Measurements from ENCODE around the gene MOSPD2.

MOSPD2 gene

DNA sequence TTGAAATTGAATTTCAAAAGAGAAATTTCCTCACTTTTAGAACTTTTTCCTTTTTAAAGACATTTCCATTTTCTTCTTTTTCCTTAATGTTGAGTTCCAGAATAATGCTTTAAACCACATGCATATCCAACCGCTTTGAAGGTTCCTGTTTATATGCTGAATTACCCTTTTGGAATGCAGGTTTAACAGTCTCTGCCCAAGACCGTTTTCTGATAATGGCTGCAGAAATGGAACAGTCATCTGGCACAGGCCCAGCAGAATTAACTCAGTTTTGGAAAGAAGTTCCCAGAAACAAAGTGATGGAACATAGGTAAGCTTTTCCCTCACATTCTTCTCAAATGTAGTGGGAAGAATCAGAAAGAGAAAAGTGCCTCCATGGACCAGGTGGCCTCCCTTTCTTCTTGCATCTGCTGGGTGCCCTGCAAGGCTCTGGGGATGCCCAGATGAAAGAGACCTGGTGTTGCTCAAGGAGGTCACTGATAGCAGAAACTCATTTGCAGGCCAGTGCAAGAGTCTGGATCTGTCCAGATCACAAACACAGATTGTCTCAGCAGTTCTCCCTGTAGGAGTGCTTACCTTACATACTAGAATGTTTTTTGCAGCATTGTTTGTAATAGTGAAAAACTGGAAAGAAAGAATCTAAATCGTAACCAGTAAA is 42.9 kb downstream of the MOSPD2 start:
- DNase-seq = no peak

DNA sequence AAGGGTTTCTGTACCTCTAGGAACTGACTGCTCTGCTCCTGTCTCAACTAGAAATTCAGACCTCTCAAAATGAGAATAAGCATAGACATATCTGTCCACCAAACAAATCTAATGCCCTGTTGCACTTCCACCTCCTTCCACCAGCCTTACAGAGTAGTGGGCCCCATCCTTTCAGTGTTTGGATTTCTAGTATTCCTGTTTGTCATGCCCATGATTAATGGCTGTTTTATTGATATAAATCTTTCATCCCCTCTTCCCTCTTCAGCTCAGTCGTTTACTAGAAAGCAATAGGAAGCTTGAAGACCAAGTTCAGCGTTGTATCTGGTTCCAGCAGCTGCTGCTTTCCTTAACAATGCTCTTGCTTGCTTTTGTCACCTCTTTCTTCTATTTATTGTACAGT is 46.2 kb downstream of the MOSPD2 start:
- DNase-seq = no peak

- no peak for DNase-seq
Observed at GRCh38 chrX:14920196-14920595, 47.0 kb downstream of the MOSPD2 start.

DNA sequence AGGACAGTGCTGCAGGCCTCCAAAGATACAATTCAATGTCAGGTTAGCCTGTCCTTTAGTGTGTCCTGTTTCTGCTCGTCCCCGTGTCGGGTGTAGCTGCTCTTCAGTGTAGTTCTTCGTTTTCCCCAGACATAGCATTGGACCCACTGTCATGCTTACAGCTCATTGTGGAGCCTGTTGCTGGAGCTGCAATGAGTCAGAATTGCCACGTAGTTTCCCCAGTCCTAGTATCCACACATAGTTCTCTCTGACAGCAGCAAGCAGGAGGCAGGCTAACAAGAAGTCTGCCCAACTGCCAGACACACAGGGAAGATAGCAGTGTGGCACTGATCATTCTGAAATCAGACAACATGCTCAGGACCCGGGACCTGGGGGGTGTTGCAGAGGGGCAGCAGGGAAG is 49.2 kb downstream of the MOSPD2 start:
- no peak for DNase-seq

DNA sequence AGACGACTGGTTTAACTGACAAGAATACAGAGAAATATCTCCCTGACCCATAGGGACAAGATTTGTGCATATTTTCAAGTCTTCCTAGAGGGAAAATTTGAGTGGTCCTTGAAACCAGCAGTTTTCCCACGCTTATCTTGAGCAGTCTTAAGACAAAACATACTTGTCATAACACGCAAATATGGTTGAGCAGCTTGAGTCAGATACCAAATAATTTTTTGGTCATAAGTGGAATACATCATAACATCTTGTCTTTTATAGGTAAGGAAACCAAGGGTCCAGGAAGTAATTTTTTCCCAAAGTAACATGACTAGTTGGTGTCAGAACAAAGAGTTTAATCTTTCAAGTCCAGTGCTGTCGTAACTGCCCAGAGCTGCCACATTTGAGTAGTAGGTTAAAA is 50.5 kb downstream of the MOSPD2 start:
- no peak for DNase-seq

GRCh38 chrX:14926471-14926870 is 53.2 kb downstream of the MOSPD2 start:
- DNase-seq = no peak

DNA sequence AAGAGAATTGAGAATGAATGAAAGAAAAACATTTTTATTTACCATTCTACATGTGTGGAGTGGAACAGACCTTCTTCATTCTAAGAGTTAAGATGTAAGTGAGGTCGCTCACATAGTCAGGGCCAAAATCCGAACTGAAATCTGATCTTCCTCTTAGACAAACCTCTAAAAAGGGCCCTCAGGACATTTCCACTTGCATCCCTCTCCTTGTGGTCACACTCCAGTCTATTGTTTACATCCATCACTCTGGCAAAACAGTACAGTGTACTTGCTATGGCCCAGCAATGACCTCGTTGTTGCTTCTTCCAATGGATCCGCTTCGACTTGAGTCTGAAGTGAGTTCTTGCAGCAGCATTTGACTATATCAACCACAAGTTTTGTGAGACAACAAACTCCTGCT is 54.2 kb downstream of the MOSPD2 start:
- DNase-seq = no peak

GRCh38 chrX:14930663-14931062 is 57.4 kb downstream of the MOSPD2 start:
- no peak for DNase-seq

- DNase-seq = no peak
Observed at GRCh38 chrX:14932136-14932535, 58.9 kb downstream of the MOSPD2 start.

DNA sequence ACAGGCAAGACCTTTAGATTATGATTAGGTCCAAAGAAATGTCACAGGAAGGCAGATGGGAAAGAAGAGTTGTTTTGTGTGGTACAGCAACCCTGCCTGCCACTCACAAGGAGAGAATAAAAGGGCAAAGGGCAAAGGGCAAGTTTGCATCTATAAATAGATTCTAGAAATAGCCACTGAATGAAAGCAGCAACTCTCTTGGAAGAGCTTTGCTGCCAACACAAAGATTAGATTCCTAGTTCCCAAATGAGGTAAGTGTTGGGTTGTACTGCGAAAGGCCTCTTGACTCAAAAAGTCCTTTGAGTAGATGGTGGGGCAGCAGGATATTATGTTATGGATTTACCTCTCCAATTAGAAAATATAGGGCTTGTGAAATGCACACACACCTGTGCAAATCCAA is 61.2 kb downstream of the MOSPD2 start:
- no peak for DNase-seq

DNA sequence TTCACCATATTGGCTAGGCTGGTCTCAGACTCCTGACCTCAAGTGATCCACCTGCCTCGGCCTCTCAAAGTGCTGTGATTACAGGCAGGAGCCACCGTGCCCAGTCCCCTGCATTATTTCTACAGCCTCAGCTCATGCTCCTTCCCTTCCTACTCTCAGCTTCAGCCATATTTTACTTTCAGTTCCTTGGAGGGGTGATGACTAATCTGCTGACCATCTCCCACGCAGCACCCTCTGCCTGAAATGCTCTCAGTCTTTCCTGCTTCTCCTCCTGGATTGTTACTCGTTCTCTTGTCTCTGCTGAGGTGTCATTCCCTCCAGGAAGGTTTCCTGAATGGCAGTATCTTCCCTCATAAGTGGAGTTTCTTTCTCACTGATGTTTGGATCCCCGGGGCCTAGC is 63.3 kb downstream of the MOSPD2 start:
- no peak for DNase-seq

GRCh38 chrX:14939644-14940043 is 66.4 kb downstream of the MOSPD2 start:
- no peak for DNase-seq

DNA sequence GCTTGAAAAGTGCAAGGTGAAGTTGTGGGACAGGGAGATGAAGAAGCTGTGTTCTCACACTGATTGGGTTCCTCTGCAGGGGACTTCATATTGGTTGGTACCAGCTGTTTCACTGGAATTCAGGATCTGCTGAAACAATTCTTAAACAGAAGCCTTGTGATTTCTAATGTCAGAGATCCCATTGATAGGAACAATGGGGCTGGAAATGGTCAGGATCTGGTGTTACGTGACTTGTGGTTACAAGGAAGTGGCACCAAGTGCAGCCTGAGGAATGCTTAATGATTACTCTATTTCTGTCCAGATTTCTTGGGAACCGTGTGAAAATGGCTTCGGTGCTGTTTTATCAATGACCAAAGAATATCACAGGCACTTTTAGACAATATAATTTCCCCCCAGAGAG is 68.1 kb downstream of the MOSPD2 start:
- DNase-seq = no peak

- DNase-seq = no peak
Observed at GRCh38 chrX:14942341-14942740, 69.1 kb downstream of the MOSPD2 start.

DNA sequence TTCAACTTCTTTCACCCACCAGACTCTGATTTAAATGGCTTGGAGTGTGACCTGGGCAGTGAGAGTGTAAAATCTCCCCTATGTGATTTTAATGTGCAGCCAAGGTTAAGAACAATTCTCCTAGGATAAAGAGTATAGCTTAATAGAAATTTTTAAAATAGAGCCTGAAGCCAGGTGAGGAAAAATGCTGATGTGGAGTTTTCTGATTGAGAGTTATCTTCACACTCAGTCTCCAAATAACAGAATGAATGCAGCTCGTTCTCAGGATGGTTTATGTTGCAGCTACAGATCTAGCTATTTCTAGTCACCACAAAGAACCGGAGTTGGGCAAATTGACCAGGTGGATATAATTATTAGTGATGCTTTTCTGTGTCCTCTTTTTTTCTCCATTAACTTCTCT is 70.7 kb downstream of the MOSPD2 start:
- no peak for DNase-seq

DNA sequence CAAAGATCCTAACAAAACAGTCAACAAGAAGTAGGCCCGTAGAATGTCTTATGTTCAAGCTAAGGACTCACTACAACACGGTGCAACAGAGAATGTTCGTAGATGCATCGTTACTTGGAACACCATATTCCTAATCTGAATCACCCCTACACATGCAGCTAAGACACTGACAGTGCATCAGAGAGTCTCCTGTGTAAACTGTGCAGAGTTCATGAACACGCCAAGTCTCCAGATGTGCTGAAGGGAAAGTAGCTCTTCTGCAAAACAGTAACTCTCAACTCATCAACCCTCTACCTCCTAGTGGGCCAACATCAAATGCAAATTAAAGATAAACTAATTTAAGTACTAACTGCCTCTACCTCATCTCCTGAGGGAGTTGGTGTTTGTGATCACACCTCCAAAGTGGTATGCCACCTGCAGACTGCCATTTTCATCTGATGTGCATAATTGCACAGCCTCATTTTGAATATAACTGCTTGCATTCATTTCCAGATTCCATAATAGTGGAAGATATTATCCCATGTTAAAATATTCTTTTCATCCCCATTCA is 73.5 kb downstream of the MOSPD2 start:
- DNase-seq = no peak

DNA sequence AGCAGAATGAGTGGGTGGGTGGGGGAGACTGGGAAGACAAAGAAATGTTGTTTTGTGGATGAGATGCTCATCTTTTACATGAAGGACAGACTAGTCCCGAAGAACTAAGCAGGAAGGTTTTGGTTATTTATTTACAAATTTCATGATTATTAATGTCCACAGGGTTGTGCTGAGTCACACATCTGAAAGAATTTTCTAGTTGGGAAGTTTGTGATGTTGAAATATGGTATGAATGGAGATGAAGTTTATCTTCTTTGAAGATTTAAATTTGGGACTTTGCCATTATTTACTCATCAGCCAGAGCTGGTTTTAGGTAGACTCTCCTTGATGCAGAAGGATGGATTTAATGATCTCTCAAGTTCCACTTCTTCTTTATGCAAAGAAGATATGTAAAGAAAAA is 75.5 kb downstream of the MOSPD2 start:
- no peak for DNase-seq

DNA sequence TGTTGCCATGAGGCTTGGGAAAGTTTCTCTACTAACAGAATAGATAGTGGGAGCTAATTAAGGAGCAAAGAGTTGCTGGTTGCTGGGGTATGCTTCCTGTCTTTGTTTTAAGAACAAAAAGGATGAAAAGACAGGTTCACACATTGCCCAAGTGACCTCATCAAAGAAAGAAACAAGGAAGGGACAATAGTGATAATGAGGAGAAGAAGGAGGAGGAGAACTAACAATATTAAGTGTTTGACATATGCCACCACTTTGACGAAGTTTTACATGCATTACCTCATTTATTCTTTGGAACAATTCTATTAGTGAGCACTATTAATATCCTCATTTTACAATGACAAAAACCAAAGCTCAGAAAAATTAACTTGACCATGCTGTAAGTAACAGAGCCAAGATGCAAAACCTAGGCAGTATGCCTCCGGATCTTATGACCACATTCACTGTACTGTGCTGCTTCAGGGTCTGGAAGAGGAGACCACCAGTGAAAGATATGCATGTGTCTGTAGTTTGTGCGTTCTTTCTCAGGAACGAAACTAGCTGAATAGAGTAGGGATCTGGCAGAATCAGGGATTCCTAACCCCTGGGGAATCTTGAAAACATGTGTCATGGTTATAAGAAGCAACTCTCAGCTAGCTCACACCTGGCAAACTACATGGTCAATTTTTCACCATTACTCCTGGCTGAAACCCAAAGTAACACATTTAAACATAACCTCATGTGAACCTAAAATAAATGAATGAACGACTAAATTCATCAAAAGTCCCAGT is 83.8 kb downstream of the MOSPD2 start:
- no peak for DNase-seq

- no peak for DNase-seq
Observed at GRCh38 chrX:14963447-14964236, 90.4 kb downstream of the MOSPD2 start.

- DNase-seq = no peak
Observed at GRCh38 chrX:14964500-14964899, 91.3 kb downstream of the MOSPD2 start.

Measured in T-helper 9 cell (primary cell).